HG02852 (cell line): ENCODE results near the gene ABCF1.

Source experiments
- ATAC-seq: cut with Tn5 transposase; IDR thresholded peaks from one replicate; pipeline ENCODE4 v1.9.1; 2021; ENCODE audit warnings: mild to moderate bottlenecking, moderate library complexity; ENCODE audit not compliant: unreplicated experiment

Gene ABCF1

DNA sequence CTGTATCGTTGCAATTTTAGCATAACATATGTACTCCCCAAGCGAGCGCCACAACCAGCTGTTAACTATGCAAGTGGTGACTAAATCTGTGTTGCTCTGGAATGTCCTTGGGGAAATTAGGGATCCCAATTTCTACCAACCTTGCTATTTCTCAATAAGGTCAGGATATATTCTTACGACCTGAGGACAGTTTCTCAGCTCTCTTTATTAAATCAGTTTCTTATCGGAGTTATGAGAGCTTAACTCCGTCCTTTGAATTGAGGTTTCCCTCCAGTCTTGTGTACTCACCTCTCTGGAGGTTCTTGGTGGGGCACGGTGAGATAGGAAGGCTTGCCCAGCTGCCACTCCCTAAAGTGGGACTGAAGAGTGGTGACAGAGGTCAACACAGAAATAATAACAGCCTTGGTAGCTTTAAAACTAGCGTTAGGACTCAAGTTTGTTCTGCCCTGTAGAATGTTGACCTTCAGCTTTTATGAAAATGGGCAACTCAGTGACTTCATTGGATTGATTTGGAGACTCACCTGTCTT is 47.1 kb downstream of the ABCF1 start:
- no peak for ATAC-seq

DNA sequence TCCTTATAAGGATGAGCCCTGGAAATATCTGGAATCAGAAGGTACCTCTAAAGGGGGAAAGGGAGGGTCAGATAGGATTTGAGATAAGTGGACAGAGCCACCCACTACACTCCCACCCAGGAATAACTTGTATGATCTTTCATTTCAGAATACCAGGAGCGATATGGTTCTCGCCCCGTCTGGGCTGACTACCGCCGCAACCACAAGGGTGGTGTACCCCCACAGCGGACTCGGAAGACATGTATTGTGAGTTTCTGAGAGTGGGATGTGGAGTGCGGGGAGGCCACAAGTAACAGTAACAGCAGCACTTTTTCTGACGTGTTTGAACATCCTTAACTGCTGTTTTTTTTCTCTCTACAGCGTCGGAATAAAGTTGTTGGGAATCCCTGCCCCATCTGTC is 48.3 kb downstream of the ABCF1 start:
- no peak for ATAC-seq

DNA sequence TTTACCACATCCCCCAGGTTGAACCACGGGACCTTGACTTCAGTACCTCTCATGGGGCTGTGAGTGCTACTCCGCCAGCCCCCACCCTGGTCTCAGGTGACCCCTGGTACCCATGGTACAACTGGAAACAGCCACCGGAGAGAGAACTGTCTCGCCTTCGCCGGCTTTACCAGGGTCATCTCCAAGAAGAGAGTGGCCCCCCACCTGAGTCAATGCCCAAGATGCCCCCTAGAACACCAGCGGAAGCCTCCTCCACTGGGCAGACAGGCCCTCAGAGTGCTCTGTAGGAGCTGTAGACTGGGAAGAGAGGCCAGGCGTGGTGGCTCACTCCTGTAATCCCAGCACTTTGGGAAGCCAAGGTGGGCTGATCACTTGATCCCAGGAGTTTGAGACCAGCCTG is 54.3 kb downstream of the ABCF1 start:
- no peak for ATAC-seq

DNA sequence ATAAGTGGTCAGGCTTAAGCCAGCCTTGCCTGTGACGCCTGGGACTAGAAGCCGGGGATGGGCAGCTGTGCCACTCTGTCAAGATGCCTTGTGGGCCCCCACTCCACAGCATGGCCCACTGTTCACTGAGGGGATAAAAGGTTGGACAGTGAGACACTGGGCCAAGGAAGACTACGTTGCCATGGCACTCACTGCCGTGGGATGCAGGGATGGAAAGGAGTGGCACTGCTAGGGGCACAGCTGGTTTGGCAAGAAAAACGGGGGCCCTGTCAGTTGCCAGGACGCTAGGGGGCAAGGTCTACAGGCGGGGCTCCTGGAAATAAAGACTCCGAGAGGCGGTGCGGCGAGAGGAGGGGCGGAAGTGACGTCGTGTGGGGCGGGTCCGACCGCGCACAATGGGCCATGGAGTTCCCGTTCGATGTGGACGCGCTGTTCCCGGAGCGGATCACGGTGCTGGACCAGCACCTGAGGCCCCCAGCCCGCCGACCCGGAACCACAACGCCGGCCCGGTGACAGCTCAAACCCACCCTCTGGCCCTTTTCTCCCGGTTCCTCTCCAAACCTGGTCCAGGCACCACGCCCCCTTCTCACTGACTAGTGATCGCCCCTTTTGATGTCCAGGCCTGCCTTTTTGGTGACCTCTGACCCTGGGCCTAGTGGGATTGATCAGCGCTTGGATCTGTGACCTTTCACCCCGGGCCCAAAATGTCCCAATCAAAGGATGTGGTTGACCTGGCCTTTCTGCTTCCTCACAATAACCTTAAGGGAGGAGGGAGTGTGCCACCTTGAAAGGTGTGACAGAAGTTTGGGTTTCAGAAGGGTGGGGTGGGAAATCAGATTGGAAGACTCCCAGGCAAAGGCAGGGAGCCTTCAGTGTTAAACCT is 55.5 kb downstream of the ABCF1 start, which contains the start of gene ATAT1:
Gene ATAT1 (plus strand): TSS at position 391 of the 883 bp plus-strand sequence.
- peak; percentile 90 for ATAC-seq

DNA sequence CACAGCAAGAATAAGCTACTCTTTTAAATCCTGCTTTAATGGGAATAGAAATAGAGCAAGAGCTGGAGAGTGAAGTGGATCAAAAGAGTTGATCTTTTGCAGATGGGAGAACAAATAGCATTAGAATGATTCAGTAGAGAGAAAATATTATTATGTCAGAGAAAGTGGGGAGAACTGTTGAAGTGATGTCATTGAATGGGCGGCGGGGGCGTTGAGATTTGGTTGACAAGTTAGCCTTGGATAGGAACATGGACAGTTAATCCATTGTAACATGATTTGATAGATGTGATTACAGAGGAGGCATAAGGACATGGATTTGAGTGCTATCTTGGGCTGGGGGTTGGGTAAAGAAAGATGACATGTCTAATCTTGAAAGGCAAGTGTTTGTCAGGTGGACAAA is 64.6 kb downstream of the ABCF1 start:
- no peak for ATAC-seq

DNA sequence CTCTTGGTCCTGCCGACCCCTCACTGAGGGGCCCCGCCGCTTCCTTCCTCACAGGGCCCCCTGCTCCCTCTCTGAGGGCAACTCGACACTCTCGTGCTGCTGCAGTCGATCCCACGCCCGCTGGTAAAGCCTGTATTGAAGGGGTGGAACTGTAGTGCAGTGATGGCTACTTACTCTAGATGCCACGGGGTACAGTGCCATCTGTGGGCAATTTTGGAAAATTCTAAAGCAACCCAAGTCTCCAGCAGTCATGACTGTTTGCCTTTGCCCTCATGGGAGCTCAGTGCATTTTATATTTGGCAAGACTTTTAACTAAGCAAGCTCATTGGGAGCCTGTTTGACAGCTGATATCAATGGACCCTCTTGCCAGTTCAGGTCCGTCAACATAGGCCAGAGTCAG is 69.2 kb downstream of the ABCF1 start:
- ATAC-seq: no peak

DNA sequence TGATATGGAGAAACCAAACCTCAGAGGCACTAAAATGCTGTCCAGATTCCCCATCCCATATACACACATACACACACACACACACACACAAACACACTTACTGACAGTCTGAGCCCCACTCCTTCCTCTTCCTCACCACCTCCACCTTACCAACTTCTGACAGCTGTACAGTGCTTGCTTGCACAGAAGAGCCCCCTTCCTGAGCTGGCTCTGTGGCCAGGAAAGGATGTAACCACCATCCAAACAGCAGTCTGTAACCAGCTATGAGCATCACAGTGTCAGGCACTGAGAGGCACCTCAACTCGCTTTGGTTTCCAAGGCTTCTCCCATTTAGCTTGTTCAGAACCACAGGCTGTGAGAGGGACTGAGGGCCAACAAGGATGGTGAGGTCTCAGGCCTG is 69.8 kb downstream of the ABCF1 start:
- ATAC-seq: no peak
